ENCODE measurements around the gene HS6ST3. TPM values are rescaled to one million over a fixed set of nuclear protein-coding genes. Genes with fewer than 3 reads are reported as not detected.

HS6ST3 gene
- total and polyA plus RNA-seq, 7 donors = under 0.01 to 0.71 (median 0.33) TPM; not detected in 2

- no peak for TF ChIP-seq POLR2A (IDR thresholded peaks at IDR 0.05)
- TF ChIP-seq CTCF (IDR thresholded peaks at IDR 0.05) = no peak
- no peak for TF ChIP-seq POLR2AphosphoS5 (IDR thresholded peaks at IDR 0.05)
- TF ChIP-seq EP300 (IDR thresholded peaks at IDR 0.05) = no peak
- no peak overlapping the region for H3K4me3 ChIP-seq
- intact Hi-C loops (cut with DNase I) = no loop called here
- no peaks in the 10 kb centered on the region for H3K9me3 ChIP-seq
- no peaks in the 10 kb centered on the region for H3K4me1 ChIP-seq
- H3K27me3 ChIP-seq = peaks cover 0 to 12% (median 0%) of the 10 kb centered on the region in 3 donors
- DNase-seq = no peak
- no peaks in the 10 kb centered on the region for H3K36me3 ChIP-seq
- H3K27ac ChIP-seq = no peak overlapping the region
Observed at GRCh38 chr13:96082640-96083039, 7.3 kb upstream of the HS6ST3 start.

GRCh38 chr13:96086736-96087135 lies 3.2 kb upstream of the HS6ST3 start:
- intact Hi-C loops (cut with DNase I) = no loop called here
- TF ChIP-seq POLR2AphosphoS5 (IDR thresholded peaks at IDR 0.05) (no peak), EP300 (IDR thresholded peaks at IDR 0.05) (no peak), POLR2A (IDR thresholded peaks at IDR 0.05) (no peak), CTCF (IDR thresholded peaks at IDR 0.05) (no peak)

GRCh38 chr13:96089139-96089538 lies 768 bp upstream of the HS6ST3 start:
- no peaks in the 10 kb centered on the region for H3K9me3 ChIP-seq
- TF ChIP-seq CTCF (IDR thresholded peaks at IDR 0.05) (no peak), POLR2A (IDR thresholded peaks at IDR 0.05) (no peak), EP300 (IDR thresholded peaks at IDR 0.05) (no peak), POLR2AphosphoS5 (IDR thresholded peaks at IDR 0.05) (no peak)
- no peaks in the 10 kb centered on the region for H3K36me3 ChIP-seq
- H3K4me3 ChIP-seq = no peak overlapping the region
- peaks cover 0 to 19% (median 13%) of the 10 kb centered on the region in 4 donors for H3K4me1 ChIP-seq
- WGBS, 2 donors = 60 to 69% methylated on average over 4 of the region's 4 CpGs
- intact Hi-C loops (cut with DNase I) = no loop called here
- DNase-seq = no peak
- H3K27me3 ChIP-seq = peaks cover 14 to 73% (median 49%) of the 10 kb centered on the region in 3 donors
- no peak overlapping the region for H3K27ac ChIP-seq

More at GRCh38 chr13:96086736-96087135, 3.2 kb upstream of the HS6ST3 start:
- H3K27me3 ChIP-seq = peaks cover 14 to 49% (median 31%) of the 10 kb centered on the region in 3 donors
- H3K36me3 ChIP-seq = no peaks in the 10 kb centered on the region
- 95 to 98% methylated on average over 1 of the region's 1 CpG for WGBS, 2 donors
- H3K9me3 ChIP-seq = no peaks in the 10 kb centered on the region
- peaks cover 0 to 17% (median 13%) of the 10 kb centered on the region in 4 donors for H3K4me1 ChIP-seq
- no peak overlapping the region for H3K27ac ChIP-seq
- no peak for DNase-seq
- no peak overlapping the region for H3K4me3 ChIP-seq

GRCh38 chr13:96090240-96091101 lies 564 bp downstream of the HS6ST3 start:
- H3K9me3 ChIP-seq = no peaks in the 10 kb centered on the region
- H3K36me3 ChIP-seq = no peaks in the 10 kb centered on the region
- H3K27ac ChIP-seq = peak overlapping the region in 1 of 4 donors; percentile 57
- peak overlapping the region in 3 of 4 donors; percentile 37 to 53 (median 46) for H3K4me3 ChIP-seq
- H3K4me1 ChIP-seq = peaks cover 0 to 19% (median 13%) of the 10 kb centered on the region in 4 donors
- peaks cover 14 to 80% (median 53%) of the 10 kb centered on the region in 3 donors for H3K27me3 ChIP-seq
- WGBS, 2 donors = 1% methylated on average over 133 of the region's 133 CpGs
- DNase-seq = no peak
- no peak for TF ChIP-seq POLR2AphosphoS5 (IDR thresholded peaks at IDR 0.05)
- TF ChIP-seq EP300 (IDR thresholded peaks at IDR 0.05) = no peak
- no peak for TF ChIP-seq POLR2A (IDR thresholded peaks at IDR 0.05)
- TF ChIP-seq CTCF (IDR thresholded peaks at IDR 0.05) = no peak
- intact Hi-C loops (cut with DNase I) = no loop called here

Data from sigmoid colon (tissue), 7 donors.